Renal pelvis (tissue), 4 donors: ENCODE measurements around the gene CNGA2. TPM values are rescaled to one million over a fixed set of nuclear protein-coding genes. Genes with fewer than 3 reads are reported as not detected.
A peak's percentile ranks its signal among the peaks of the same experiment; 100 is the strongest.

Source experiments
- DNase-seq: peaks from one replicate; pipeline ENCODE4 v3.0.0-alpha.2; 2013
- polyA plus RNA-seq, 3 donors: library from polyadenylated mRNA; unstranded; fragments of 120-200 nt; gene quantifications; one replicate each; pipeline ENCODE4 v1.2.1, GENCODE V29; 2013; ENCODE audit not compliant: insufficient read length in 3 of 3

Gene CNGA2
- polyA plus RNA-seq, 3 donors, result not detected

- DNase-seq, result no peak
These were observed 22.8 kb upstream of the CNGA2 start for GRCh38 chrX:151711787-151712186.

GRCh38 chrX:151712253-151712652 lies 22.3 kb upstream of the CNGA2 start:
- DNase-seq, result no peak

- DNase-seq, result no peak
These were observed 20.7 kb upstream of the CNGA2 start for GRCh38 chrX:151713849-151714248.

- DNase-seq, result no peak
These were observed 20.2 kb upstream of the CNGA2 start for GRCh38 chrX:151714362-151714761.

- no peak for DNase-seq
These were observed 18.8 kb upstream of the CNGA2 start, which contains the start of gene FATE1 for GRCh38 chrX:151715752-151716151. FATE1 (plus strand) TSS chrX:151716035; CDS start chrX:151716120, 85 bp downstream.

GRCh38 chrX:151722241-151722846 lies 12.2 kb upstream of the CNGA2 start:
- peak; percentile 31 for DNase-seq

- no peak for DNase-seq
These were observed 11.3 kb upstream of the CNGA2 start for GRCh38 chrX:151723156-151723760.

- DNase-seq, result no peak
These were observed 9.8 kb upstream of the CNGA2 start for GRCh38 chrX:151724563-151725337.

GRCh38 chrX:151725338-151725614 lies 9.3 kb upstream of the CNGA2 start:
- no peak for DNase-seq

GRCh38 chrX:151726751-151727150 lies 7.8 kb upstream of the CNGA2 start:
- no peak for DNase-seq

- no peak for DNase-seq
These were observed 7.2 kb upstream of the CNGA2 start for GRCh38 chrX:151727346-151727745.

- no peak for DNase-seq
These were observed 5.4 kb upstream of the CNGA2 start for GRCh38 chrX:151729056-151729725.

- DNase-seq, result no peak
These were observed 673 bp downstream of the CNGA2 start for GRCh38 chrX:151735219-151735618.

- no peak for DNase-seq
These were observed 2.1 kb downstream of the CNGA2 start for GRCh38 chrX:151736685-151737084.

GRCh38 chrX:151737494-151737893 lies 2.9 kb downstream of the CNGA2 start:
- no peak for DNase-seq

GRCh38 chrX:151738751-151739150 lies 4.2 kb downstream of the CNGA2 start:
- no peak for DNase-seq

- no peak for DNase-seq
These were observed 7.1 kb downstream of the CNGA2 start for GRCh38 chrX:151741606-151742005.

- no peak for DNase-seq
These were observed 7.8 kb downstream of the CNGA2 start for GRCh38 chrX:151742311-151742710.

GRCh38 chrX:151743651-151744470 lies 9.3 kb downstream of the CNGA2 start:
- DNase-seq, result no peak

- DNase-seq, result no peak
These were observed 11.1 kb downstream of the CNGA2 start for GRCh38 chrX:151745651-151746050.

GRCh38 chrX:151746502-151746901 lies 12.0 kb downstream of the CNGA2 start:
- no peak for DNase-seq

GRCh38 chrX:151750511-151750910 lies 16.0 kb downstream of the CNGA2 start:
- no peak for DNase-seq
